ENCODE results near the gene CDK18. TPM values are rescaled to one million over a fixed set of nuclear protein-coding genes. Genes with fewer than 3 reads are reported as not detected.

Gene CDK18
- total and polyA plus RNA-seq, 2 of the 8 experiments (the other 6 are each of a cell fraction or from before 2014, with no cell fraction given) = 31.2 to 44.0 TPM

GRCh38 chr1:205568469-205569361 is 64.2 kb downstream of the CDK18 start:
- peak overlapping the region; percentile 40 to 100 for H3K4me2 ChIP-seq (ENCODE audit: insufficient read depth in 1 of 2, low read depth in 2 of 2, low read length in 2 of 2)
- peaks cover 20 to 41% (median 38%) of the 10 kb centered on the region in 4 experiments for H3K27me3 ChIP-seq (replicated peaks in 1 of 4; ENCODE audit: control insufficient read depth in 3 of 4, extremely low read depth in 1 of 4, insufficient read depth in 3 of 4, low read length in 3 of 4)
- POLR2A ChIA-PET (ENCODE audit: partially characterized antibody) = interaction anchor here (1.2 to 1.3 kb wide), 2 partner anchors 10 to 20 kb away, joined by 5 read pairs; no protein-coding TSS in a partner anchor
- TF ChIP-seq RFX5 (IDR thresholded peaks at IDR 0.05; ENCODE audit: borderline replicate concordance, low read depth, low read length) (no peak), CBX5 (IDR thresholded peaks at IDR 0.05; ENCODE audit: low read depth, low read length) (no peak), HDAC6 (IDR thresholded peaks at IDR 0.05; ENCODE audit: low read depth, low read length) (no peak), NANOG (IDR thresholded peaks at IDR 0.05; ENCODE audit: insufficient read depth, low read depth, low read length, poor library complexity, severe bottlenecking) (no peak), KDM5A (IDR thresholded peaks at IDR 0.05; ENCODE audit: low read length) (no peak), GABPA (IDR thresholded peaks at IDR 0.05; ENCODE audit: borderline replicate concordance, insufficient read depth, low read length) (no peak), RXRA (IDR thresholded peaks at IDR 0.05; ENCODE audit: insufficient read depth, low read depth, low read length) (no peak), YY1 (IDR thresholded peaks at IDR 0.05; ENCODE audit: low read depth, low read length) (no peak), JUN (IDR thresholded peaks at IDR 0.05; ENCODE audit: low read depth, low read length) (no peak), TAF7 (optimal IDR thresholded peaks at IDR 0.05; ENCODE audit: borderline replicate concordance, low read depth, low read length) (no peak), BCL11A (IDR thresholded peaks at IDR 0.05; ENCODE audit: low read depth in 2 of 2, low read length in 2 of 2) (no peak), SP1 (IDR thresholded peaks at IDR 0.05; ENCODE audit: low read depth, low read length) (no peak)

More at GRCh38 chr1:205568469-205569361, 64.2 kb downstream of the CDK18 start:
- Histone ChIP-seq H4K5ac (ENCODE audit: insufficient read length, low read depth, low read length) (no peak overlapping the region), H4K91ac (replicated peaks; ENCODE audit: insufficient read length, low read length) (no peak overlapping the region), H4K8ac (ENCODE audit: extremely low read depth, insufficient read depth, low read length) (no peak overlapping the region), H4K20me1 (replicated peaks in 1 of 2; ENCODE audit: control insufficient read depth in 1 of 2, insufficient read depth in 2 of 2, low read length in 2 of 2) (no peaks in the 10 kb centered on the region), H3K23me2 (ENCODE audit: low read depth, low read length) (peaks cover 4% of the 10 kb centered on the region; the same call in 1 of the 2 replicates), H3K56ac (replicated peaks; ENCODE audit: insufficient read length, low read depth, low read length) (no peak overlapping the region), H3K9ac (replicated peaks in 1 of 4; ENCODE audit: extremely low read depth in 1 of 4, low read depth in 3 of 4, low read length in 3 of 4) (no peak overlapping the region), H3K79me2 (ENCODE audit: control insufficient read depth in 1 of 2, insufficient read depth in 2 of 2, low read length in 2 of 2) (no peaks in the 10 kb centered on the region), H2AFZ (ENCODE audit: low read length) (no peak overlapping the region; the same call in 1 of the 2 replicates), H2AK5ac (ENCODE audit: low read depth, low read length) (no peak overlapping the region), H3K4me3 (ENCODE audit: extremely low read depth in 1 of 4, insufficient read depth in 2 of 4, low read depth in 3 of 4, low read length in 4 of 4) (peak overlapping the region; percentile 23 to 67 (median 40)), H2BK15ac (ENCODE audit: low read length) (no peak overlapping the region), H3K4ac (replicated peaks; ENCODE audit: insufficient read length, low read depth, low read length) (no peak overlapping the region), H3K14ac (ENCODE audit: insufficient read length) (no peak overlapping the region), H3K18ac (ENCODE audit: extremely low read depth, low read length) (peak overlapping the region; percentile 60), H3K9me3 (ENCODE audit: insufficient read depth in 2 of 2, low read depth in 1 of 2, low read length in 1 of 2) (no peaks in the 10 kb centered on the region), H2BK5ac (ENCODE audit: low read depth, low read length) (no peak overlapping the region), H2BK120ac (replicated peaks; ENCODE audit: low read depth, low read length) (no peak overlapping the region), H2BK20ac (ENCODE audit: low read length) (no peak overlapping the region), H3K4me1 (replicated peaks in 1 of 4; ENCODE audit: control insufficient read depth in 3 of 4, insufficient read depth in 4 of 4, low read length in 3 of 4) (peaks cover 1 to 15% (median 6%) of the 10 kb centered on the region in 4 experiments), H3K36me3 (ENCODE audit: control insufficient read depth in 2 of 4, insufficient read depth in 4 of 4, low read length in 3 of 4) (no peaks in the 10 kb centered on the region), H3K79me1 (ENCODE audit: low read depth, low read length) (no peaks in the 10 kb centered on the region), H3K23ac (ENCODE audit: insufficient read length) (no peak overlapping the region), H2BK12ac (ENCODE audit: low read depth, low read length) (no peak overlapping the region), H3K27ac (ENCODE audit: low read depth, low read length) (no peak overlapping the region)
- DNase-seq (ENCODE audit: low read depth in 1 of 2, low spot score in 2 of 2) (peak in 1 of 2 experiments; percentile 51), FAIRE-seq (no peak)
- CTCF ChIA-PET (ENCODE audit: partially characterized antibody) = interaction anchor here (0.9 to 4.8 kb wide), 8 partner anchors 15 to 119 kb away, joined by 3 to 27 read pairs (median 4); no protein-coding TSS in a partner anchor
- 19% methylated on average over 23 of the region's 90 CpGs; no CpG with 5 or more reads in 1 of the 2 experiments for WGBS, 2 experiments (ENCODE audit: extremely low coverage in 1 of 2, insufficient coverage in 1 of 2, insufficient read length in 1 of 2, insufficient replicate concordance in 2 of 2, low coverage in 1 of 2, low lambda C conversion rate in 2 of 2, missing lambda C conversion rate in 1 of 2)
